T-helper 2 cell (primary cell): ENCODE results near the gene PTX3.

Experiments
- DNase-seq, 5 experiments: peaks; one replicate each; pipeline versions ENCODE4 v3.0.0 to v3.0.0-alpha.2; 2012 to 2022

PTX3 gene

DNA sequence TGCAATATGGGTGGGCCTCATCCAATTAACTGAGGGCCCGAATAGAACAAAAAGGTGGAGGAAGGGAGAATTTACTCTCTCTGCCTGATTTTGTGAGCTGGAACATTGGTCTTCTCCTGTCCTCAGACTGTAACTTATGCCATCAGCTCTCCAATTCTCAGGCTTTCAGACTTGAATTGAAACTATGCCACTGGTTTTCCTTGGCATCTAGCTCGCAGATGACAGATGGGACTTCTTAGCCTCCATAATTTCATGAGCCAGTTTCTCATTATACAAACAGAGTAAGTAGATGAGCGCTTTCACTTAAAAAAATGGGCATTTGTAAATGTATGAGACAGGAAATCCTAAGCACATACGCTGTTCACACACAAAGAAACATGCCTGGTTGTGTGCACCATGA lies 8.7 kb upstream of the PTX3 start:
- no peak for DNase-seq

DNA sequence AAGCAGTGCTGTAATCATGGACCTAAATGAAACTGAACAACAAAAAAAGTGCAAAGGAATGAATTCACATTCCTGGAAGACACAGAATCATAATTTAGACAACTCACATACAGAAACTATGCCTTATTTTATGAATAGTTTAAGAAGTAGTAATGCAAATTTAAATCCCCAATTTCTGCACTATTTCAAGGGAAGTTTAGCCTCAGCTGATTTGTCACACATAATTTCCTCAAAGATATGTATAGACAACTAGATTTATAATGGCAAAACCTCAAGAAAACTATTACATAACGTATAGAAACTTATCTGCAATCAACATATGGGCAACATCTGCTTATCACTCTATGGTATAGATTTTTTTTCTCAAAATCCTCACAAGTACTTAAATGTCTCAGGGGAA lies 7.8 kb upstream of the PTX3 start:
- no peak for DNase-seq

DNA sequence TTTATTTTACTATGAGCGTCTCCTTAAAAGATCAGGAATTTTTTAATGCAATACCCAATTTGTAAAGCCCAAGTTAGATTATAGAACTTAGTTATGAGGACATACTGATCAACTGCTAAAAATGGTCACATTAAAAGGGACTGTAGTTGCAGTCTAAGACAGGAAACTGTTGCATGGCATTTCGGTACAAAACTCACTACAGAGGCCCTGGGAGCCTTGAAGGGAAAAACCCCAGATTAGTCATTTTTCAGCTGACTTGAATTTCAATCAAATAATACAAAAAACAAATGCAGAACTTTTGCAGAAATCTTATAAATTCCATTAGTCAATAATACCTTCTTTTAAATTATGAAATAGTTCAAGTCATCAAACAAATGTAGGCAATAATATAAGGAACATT lies 6.9 kb upstream of the PTX3 start:
- DNase-seq: no peak

DNA sequence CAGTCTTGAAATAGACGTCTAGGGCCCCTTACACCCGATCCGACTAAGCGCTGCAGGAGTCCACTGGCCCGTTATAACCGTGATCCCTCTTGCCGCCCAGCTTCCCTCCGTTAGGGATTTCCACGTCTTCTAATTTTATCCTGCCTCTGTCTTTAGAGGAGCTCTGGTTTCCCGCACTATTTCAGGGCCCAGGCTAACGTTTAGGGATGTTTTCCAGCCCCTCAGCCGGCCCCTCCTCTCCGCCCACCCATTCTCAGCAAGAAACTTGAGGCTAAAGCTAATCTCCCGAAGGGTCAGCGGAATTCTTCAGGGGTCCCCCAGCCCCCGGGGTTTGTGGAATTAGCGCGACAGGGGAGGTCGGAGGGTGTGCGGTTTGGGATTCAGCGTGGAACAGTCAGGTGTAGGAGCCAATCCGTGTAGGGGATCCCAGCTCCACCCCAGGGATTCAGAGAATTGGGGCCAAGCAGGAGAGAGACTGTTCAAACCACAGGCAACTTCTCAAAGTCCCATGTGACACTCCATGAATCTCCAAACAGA lies 1.6 kb downstream of the PTX3 start:
- DNase-seq: no peak

DNA sequence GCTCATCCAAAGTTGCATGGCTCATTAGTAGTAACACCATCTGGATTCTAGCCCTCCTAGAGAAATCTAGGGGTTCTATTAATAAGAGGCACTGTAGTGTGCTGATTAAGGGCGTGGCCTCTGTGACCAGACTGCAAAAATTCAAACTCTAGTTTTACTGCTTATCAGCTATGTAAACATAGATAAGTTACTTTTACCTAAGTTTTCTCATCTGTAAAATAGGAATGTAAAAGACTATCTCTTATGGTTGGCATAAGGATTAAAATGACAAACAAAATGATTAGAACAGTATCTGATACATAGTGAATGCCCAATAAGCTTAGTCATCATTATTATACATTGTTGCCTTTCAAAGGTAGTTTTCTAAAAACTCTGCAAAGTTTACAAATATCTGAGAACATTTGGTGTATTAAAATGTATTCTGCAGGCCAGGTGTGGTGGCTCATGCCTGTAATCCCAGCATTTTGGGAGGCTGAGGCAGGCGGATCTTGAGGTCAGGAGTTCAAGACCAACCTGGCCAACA lies 4.5 kb downstream of the PTX3 start:
- DNase-seq: no peak

DNA sequence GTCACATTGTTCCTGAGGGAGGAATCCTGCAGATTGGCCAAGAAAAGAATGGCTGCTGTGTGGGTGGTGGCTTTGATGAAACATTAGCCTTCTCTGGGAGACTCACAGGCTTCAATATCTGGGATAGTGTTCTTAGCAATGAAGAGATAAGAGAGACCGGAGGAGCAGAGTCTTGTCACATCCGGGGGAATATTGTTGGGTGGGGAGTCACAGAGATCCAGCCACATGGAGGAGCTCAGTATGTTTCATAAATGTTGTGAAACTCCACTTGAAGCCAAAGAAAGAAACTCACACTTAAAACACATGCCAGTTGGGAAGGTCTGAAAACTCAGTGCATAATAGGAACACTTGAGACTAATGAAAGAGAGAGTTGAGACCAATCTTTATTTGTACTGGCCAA lies 6.1 kb downstream of the PTX3 start:
- DNase-seq: no peak

DNA sequence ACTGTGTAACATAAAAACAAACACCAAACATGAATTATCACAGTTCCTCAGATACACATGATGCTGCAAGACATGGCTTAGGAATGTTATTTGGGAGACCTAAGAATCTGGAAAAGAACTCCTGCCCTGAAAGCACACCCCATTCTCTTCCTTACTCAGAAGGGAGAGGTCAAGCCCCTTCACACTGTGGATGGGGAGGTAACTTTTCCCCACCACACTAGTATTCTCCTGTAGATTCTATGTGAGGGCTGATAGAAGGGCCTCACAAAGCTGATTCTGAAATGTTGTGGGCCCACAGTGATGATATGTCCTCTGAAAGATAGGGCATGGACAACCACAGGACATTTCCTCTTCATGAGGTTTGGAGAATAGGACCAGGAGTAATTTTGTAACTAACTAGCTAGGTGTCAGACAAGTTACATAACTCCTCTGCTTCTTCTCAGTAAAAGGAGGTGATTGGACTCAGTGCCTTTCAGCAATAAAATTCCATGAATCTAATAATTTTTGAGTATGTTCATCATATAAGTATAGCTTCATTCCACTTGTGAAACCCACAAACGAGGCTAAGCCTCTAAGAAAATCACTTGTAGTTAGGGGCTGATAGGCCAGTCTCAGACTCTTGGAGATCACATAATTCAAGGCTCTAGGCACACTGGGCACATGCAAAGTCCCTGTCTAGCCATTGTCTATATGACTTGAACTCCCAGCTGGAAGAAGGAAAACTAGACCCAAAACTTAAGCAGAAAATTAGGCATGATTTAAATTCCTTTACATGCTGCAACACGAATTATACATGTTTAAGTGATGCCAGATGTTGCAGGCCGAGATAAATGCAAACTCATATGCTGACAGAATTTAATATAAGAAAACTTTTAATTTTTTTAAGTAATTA lies 7.5 kb downstream of the PTX3 start:
- DNase-seq: no peak

DNA sequence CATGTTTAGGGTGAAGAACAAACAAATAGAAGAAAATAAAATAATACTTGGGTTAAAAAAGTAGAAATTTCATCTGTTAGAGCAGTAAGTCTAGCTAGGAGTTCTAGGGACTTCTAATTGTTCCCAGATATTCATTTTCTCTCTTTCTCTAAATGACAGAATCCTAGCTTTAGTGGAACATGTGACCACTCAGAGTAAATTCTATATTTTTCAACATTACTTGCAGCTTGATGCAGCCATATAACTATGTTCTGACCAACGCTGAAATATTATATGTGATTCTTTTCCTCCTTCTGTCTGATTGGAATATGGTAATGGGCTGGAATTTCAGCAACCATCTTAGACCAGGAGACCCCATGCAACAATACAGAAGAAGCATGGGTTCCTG lies 8.1 kb downstream of the PTX3 start:
- no peak for DNase-seq

DNA sequence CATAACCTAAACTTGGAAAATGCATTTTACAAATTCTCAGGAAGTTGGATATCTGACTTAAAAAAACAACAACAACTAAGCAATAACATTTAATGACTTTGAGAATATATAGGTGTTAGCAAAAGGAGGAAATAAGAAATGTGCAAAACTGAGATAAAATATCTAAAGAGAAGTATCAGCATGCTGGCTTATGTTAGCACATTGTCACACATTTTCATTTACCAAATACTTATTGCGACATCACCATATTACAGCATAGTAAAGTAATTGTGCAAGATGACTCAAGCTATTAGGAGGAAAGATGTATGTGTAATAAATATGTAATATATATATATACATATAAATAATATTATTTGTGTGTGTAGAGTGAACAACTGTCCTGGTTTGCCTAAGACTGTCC lies 9.2 kb downstream of the PTX3 start:
- DNase-seq: no peak

DNA sequence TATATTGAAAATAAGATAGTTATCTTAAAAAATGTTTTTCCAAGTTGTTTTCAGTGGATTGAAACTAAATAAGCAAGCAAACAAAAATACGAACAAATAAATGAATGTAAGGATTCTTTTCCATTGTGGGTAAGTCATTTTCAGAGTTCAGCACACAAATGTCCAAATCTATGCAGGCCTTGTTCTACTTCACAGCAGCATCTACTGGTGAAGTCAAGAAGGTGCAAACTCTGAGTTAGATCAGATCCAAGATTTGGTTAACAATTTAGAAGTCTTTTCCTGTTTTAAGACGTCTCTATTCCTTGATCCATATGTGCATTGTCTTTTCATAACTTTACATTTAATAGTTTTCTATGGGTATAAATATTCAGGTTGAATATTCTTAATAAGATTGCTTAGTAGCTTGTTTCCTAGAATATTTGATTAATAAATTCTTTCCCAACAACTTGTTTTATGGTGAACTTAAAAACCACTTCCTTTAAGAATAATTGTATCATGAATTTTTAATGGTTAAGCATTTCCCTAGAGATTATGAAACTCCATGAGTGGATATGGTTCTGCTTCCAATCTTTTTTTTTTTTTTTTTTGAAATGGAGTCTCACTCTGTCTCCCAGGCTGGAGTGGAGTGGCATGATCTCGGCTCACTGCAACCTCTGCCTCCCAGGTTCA lies 10.5 kb downstream of the PTX3 start:
- no peak for DNase-seq

DNA sequence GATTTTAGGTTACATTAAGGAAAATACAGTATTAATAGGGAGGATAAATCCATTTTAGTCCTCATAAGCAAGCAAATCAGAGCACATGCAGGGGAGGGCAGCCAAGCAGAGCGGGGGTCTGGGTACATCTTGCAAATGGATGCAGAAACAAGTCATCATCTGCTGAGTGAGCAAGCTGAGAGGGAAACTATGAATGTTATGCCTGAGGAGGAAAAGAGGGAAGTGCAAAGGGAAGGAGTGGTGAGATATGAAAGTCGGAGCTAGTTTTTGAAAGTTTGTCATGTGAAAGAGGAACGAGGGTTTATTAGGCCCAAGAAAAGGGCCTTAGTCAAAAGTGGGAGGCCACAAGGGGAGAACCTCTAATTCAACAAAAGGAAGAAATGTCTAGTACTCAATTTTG lies 15.4 kb downstream of the PTX3 start:
- DNase-seq: no peak

DNA sequence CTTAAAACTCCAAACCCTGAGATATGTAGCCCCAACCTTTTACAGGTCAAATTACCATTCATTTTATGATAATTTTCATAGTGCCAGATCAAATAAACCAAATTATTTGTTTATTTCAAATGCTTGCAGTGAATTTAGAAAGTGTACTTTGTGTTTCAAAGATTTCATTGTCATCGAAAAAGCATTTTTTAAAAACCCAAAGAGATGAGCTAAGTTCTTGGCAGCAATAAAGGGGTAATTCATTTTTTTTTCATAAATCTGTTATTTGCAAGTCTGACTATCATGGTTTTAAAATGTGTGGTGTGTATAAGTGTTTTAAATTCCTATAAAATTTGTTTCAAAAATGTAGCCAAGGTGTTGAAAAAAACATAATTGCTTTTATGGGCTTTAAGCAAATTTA lies 17.2 kb downstream of the PTX3 start:
- DNase-seq: no peak

DNA sequence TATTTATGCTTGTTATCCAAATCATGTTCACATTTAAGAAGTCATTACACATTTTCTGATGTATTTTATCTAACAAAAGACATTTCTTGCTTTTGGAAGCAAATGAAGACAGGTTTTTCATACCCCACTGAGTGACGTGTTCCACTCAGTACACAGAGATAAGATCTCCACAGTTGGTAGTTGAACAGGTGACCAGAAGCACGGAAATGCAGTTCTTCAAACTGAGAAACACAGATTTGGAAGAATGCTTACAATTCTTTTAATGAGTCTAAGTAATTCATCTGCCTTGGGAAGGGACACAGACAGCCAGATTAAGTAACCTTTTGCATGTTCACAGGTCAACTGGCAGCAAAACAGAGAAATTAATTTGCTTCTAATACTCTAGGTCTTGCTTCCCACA lies 23.1 kb downstream of the PTX3 start:
- DNase-seq: no peak

DNA sequence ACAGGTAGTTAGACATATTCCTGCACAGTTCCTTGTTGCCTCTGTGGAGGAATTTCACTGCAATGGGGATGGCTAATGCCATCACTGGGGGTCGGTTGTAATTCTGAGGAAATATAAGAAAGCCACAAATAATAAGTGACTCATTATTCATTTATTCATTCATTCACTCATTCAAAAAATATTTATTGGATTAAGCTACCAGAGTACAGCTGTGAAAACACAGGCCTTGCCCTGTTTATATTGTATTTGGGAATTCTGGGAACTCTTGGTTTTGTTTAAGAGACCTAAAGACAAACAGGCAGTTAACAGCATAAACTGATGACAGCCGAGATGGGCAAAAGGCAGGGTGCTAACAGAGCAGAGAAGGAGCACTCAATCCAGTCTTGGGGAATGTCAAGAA lies 23.6 kb downstream of the PTX3 start:
- DNase-seq: no peak

DNA sequence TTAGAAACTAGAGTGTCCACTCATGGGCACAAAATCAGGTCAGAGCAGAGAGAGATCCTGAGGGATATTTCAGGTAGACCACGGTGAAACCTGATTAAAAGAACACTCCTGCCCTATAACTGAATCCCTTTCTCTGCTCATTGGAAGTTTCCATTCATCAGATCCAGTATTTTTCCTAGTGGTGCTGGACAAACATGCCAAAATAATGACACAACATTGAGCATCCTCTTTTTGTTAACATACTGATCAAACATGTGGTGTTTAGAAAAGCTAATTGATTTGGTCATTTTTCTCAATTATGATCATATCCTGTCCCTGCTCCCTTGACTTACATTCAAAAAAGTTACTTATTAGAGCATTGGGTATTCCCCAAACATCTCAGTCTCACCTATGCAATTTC lies 27.2 kb downstream of the PTX3 start:
- no peak for DNase-seq

DNA sequence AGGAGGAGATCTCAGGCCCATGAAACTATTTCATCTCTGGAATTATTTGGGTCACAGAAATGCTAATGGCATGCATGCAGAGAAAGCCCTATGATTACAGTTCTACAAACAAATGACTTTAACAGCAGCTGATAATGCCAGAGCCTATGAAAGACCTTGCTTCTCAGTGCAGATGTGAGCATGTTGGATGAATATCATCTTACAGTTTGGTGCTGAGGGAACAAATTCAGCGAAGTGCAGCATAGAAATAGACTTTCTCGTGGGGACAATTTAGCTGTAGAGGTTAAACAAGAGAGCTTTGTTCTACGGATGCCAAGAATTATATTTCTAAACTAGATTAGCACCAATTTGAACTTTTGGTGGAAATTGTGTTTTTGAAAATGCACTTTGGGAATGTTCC lies 27.7 kb downstream of the PTX3 start:
- no peak for DNase-seq

DNA sequence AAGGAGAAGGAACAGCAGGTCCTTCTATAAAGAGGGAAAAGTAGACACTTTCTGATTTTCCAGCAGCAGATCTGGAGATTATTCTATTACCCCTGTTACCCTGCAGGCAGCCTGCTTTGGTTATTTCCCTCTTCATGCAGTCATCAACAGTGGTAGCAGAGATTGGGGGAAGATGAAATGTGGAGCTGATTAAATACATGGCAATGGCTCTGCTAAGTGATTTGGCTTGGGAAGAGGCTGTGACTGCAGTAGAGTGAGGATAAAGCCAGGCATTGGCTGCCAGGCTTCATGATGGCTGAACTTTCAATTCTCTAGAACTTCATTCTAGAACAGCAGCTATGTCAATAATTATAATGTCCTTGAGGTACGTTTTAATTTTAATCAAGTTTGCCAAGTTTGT lies 29.1 kb downstream of the PTX3 start:
- no peak for DNase-seq

DNA sequence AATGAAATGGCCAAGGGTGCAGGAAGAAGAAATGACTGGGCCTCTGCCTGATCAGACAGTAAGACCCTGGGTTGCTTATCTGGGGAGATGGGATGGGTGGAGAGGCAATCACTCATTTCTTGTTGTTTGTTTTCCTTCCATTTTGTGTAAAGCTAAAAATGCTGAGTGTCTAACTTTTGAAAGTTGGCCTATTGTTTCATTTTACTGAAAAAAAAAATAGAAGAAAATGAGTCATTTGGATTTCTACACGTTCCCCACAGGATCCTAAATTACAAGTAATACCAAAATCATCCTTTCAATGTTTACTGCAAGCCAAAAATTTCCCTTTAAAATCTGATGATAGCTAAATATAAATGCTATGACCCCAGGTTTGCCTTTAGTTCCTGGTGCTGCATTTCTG lies 30.6 kb downstream of the PTX3 start:
- no peak for DNase-seq

DNA sequence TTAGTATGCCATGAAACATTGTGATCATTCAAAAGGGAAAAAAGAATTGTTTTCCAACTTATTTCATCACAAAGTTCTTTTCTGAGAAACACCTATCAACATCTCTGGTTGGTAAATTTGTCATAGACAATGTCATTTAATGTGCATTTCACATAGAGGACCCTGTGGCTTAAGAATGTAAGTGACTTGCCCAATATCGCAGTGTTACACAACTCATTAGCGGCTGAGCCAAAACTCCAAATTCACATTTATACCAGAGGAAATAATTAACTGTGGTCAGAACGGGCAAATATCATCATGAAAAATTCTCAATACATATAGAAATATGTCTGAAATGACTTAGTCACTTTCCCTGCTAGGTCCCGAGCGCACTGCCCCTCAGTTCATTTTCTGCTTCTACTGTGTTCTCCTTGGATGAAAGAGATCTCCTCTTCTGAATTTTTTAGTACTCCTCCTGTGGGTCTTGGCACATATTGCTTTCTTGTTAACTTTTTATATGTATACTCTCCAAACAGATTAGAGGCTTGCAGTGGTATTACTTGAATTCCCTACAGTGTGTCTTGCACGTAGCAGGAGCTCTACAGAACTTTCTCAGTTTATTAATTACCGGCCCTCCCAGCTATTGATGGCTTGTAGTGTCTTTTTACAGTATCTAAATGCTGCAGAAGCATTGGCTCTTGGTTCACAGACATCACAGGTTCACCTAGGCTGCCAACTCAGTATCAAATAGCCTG lies 33.1 kb downstream of the PTX3 start:
- no peak for DNase-seq

DNA sequence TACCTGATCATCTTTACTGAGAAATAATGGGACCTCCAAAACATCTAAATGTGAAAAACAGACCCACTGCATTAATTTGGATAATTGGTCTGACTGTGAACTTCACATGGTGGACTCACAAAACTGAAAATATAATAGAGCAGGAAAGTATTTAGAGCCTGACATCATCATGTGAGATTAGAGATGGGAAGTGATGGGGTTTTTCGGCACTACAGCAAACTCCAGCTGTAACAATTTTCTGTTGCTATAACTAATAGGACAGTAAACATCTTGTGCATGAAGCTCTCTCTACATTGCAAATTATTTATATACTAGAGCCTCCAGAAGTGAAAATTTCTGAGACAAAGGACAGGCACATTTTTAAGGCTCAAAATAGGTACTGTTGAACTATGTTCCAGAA lies 34.4 kb downstream of the PTX3 start:
- DNase-seq: no peak

DNA sequence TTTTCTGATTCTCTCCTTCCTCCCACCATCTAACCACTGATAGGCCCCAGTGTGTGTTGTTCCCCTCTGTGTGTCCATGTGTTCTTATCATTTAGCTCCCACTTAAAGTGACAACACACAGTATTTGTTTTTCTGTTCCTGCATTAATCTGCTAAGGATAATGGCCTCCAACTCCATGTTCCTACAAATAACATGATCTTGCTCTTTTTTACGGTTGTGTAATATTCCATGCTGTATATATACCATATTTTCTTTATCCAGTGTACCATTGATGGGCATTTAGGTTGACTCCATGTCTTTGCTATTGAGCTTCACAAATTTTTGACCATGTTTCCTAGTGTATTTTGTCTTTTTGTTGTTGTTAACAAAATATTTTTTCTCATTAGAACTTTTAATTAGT lies 36.0 kb downstream of the PTX3 start:
- no peak for DNase-seq

DNA sequence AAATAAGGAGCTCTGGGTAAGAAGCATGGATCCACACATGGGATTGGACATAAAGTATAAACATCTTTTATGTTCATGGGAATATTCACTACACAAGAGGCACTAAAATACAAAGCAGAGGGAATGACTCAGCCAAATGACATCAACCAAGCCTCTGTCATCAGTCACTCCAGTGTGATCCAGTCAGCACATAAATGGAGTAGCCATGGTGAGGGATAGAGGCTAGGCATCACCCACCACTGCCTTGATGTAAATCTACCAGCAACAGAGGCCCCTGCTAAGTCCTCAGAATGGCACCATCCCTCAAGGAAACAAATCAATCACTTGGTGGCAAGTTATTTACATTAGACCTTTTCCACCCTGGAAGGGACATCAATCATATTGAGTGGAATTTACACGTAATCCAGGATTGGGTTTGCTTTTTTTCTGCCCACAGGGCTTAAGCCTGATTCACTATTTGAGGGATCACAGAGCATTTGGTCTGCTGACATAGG lies 39.3 kb downstream of the PTX3 start:
- DNase-seq: no peak

DNA sequence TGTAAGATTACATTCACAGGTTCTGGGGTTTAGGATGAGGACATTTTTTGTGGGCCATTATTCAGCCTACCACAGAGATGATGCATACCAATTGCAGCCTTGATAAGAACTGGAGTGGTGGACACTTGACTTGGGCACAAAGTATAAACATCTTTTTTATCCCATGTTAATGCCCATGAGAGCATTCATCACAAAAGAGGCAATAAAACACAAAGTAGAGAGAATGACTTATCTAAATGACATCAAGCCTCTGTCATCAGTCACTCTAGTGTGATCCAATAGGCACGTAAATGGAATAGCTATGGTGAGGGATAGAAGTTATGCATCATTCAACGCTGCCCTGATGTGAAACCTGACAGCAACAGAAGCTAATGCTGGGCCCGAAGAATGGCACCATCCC lies 40.8 kb downstream of the PTX3 start:
- DNase-seq: no peak
